ENCODE measurements around the gene OR9A2.

GRCh38 chr7:143043391-143043790 is 16.5 kb upstream of the OR9A2 start:
- TF ChIP-seq EP300 (IDR thresholded peaks at IDR 0.05), result no peak
- TF ChIP-seq CTCF (IDR thresholded peaks at IDR 0.05), result no peak
- no peak for TF ChIP-seq POLR2A (IDR thresholded peaks at IDR 0.05)
